ENCODE data around the gene TTC39B. TPM values are rescaled to one million over a fixed set of nuclear protein-coding genes. Genes with fewer than 3 reads are reported as not detected.

The TTC39B gene
- total RNA-seq, 1 donor from 2014 or later, result 4.2 TPM

DNA sequence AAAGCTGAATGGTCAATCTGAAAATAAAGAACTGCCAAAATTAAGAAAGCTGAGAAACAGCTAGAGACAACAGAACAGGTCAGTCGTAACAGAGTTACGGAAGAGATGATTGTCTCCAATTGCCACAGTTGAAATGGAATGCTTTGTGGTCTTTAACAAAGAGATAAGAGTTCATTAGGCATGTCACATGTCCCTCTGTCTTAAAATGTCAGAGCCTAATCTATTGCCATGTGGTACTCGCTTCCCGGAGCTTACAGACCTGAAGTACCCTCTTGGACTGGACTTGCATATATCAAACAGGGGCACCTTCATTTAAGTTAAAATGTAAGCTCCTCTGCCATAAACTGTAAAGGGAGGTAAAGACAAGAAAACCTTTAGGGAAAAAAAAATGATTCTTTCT is 19.7 kb downstream of the TTC39B start:
- Histone ChIP-seq H3K4me1 (ENCODE audit: control insufficient read depth in 3 of 3, insufficient read depth in 3 of 3, low read length in 3 of 3) (no peaks in the 10 kb centered on the region), H3K4me3 (ENCODE audit: low read length in 3 of 3) (no peak overlapping the region), H3K9me3 (ENCODE audit: control insufficient read depth in 3 of 3, low read length in 3 of 3) (no peaks in the 10 kb centered on the region), H3K9ac (ENCODE audit: low read depth in 1 of 3, low read length in 3 of 3) (no peak overlapping the region), H3K36me3 (ENCODE audit: control insufficient read depth in 3 of 3, insufficient read depth in 3 of 3, low read length in 3 of 3) (no peaks in the 10 kb centered on the region), H3K27ac (ENCODE audit: low read depth, low read length) (no peak overlapping the region), H3K27me3 (ENCODE audit: control insufficient read depth in 3 of 3, insufficient read depth in 3 of 3, low read length in 3 of 3) (no peaks in the 10 kb centered on the region)

DNA sequence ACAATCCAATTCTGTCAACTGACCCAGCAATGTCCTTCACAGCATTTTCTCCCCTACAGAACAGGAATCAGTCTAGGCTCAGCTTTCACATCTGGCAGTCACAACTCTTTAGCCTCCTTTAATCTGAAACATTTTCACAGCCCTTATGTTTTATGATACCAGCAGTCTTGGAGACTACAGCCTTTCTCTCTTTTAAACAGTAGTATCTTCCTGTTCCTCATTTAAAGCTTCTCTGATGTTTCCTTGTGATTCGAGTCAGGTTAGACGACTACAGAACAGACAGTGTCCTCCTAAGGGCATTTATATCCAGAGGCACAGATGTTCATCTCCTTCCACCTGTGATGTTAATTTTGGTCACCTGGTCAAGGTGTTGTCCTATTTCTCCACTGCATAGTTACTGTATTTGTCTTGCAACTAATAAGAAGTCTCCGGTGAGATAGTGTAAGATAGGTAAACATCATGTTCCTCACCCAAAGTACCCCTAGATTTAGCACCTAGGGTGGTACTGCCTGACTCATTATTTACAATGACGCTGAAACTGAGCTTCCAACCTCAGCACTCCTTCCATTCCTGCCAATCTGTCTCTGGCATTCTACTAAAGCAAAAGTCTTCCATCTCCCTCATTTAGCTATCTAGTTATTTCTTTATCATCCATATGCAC is 20.7 kb downstream of the TTC39B start:
- H3K4me3 ChIP-seq (ENCODE audit: low read length in 3 of 3), result no peak overlapping the region
- no peaks in the 10 kb centered on the region for H3K36me3 ChIP-seq (ENCODE audit: control insufficient read depth in 3 of 3, insufficient read depth in 3 of 3, low read length in 3 of 3)
- H3K9me3 ChIP-seq (ENCODE audit: control insufficient read depth in 3 of 3, low read length in 3 of 3), result no peaks in the 10 kb centered on the region
- H3K27me3 ChIP-seq (ENCODE audit: control insufficient read depth in 3 of 3, insufficient read depth in 3 of 3, low read length in 3 of 3), result no peaks in the 10 kb centered on the region
- no peak overlapping the region for H3K9ac ChIP-seq (ENCODE audit: low read depth in 1 of 3, low read length in 3 of 3)
- no peak overlapping the region for H3K27ac ChIP-seq (ENCODE audit: low read depth, low read length)
- no peaks in the 10 kb centered on the region for H3K4me1 ChIP-seq (ENCODE audit: control insufficient read depth in 3 of 3, insufficient read depth in 3 of 3, low read length in 3 of 3)

DNA sequence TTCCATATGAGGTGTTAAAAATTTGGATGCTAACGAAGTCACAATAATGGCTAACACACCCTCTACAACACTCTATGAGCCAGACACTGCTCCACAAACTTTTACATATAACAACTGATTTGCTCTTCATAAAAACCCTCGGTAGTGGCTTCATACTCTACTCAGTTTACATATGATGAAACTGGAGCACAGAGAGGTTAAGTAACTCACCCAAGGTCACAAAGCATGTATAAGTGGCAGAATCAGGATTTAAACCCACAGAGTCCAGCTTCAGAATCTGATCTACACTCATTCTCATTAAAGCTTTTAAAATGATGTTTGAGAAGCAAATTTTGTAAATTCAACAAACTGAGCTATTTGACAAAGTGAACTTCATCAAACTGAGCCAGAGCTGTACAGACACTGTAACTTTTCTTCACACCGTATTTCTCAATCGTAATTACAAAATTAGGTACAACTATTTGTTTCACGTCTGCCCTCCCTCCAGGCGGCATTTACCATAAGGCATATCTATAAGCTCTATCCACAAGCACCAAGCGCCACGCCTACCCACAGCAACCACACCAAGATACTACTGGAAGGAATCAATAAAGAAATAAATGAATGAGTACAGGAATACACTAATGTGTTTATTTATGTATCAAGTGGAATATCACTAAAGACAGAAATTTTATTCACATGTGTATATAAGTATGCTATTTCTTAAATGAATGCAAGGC is 24.3 kb downstream of the TTC39B start:
- H3K27me3 ChIP-seq (ENCODE audit: control insufficient read depth in 3 of 3, insufficient read depth in 3 of 3, low read length in 3 of 3), result no peaks in the 10 kb centered on the region
- no peak overlapping the region for H3K27ac ChIP-seq (ENCODE audit: low read depth, low read length)
- no peaks in the 10 kb centered on the region for H3K9me3 ChIP-seq (ENCODE audit: control insufficient read depth in 3 of 3, low read length in 3 of 3)
- H3K4me1 ChIP-seq (ENCODE audit: control insufficient read depth in 3 of 3, insufficient read depth in 3 of 3, low read length in 3 of 3), result no peaks in the 10 kb centered on the region
- H3K36me3 ChIP-seq (ENCODE audit: control insufficient read depth in 3 of 3, insufficient read depth in 3 of 3, low read length in 3 of 3), result no peaks in the 10 kb centered on the region
- H3K4me3 ChIP-seq (ENCODE audit: low read length in 3 of 3), result no peak overlapping the region
- H3K9ac ChIP-seq (ENCODE audit: low read depth in 1 of 3, low read length in 3 of 3), result no peak overlapping the region

DNA sequence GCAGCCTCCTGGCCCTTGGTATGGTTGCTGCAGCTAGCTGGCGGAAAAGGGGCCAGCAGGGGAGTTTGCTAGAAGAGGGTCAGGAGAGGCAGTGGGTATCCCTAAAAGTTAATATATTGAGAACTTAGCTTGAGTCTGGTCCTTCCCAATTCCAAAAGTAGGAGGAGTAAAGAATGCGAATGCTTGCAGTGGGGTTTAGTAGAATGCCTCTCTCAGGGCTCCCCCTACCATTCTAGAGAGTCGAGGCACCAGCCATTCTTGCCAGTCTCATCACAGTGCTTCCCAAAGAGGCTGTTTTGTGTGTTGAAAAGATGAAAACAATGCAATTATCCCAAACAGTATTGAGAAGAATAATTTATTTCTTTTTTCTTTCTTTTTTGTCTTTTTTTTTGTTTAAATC is 26.4 kb downstream of the TTC39B start:
- Histone ChIP-seq H3K4me1 (ENCODE audit: control insufficient read depth in 3 of 3, insufficient read depth in 3 of 3, low read length in 3 of 3) (peaks cover 0 to 3% (median 0%) of the 10 kb centered on the region in 3 donors), H3K9ac (ENCODE audit: low read depth in 1 of 3, low read length in 3 of 3) (no peak overlapping the region), H3K4me3 (ENCODE audit: low read length in 3 of 3) (no peak overlapping the region), H3K27me3 (ENCODE audit: control insufficient read depth in 3 of 3, insufficient read depth in 3 of 3, low read length in 3 of 3) (no peaks in the 10 kb centered on the region), H3K36me3 (ENCODE audit: control insufficient read depth in 3 of 3, insufficient read depth in 3 of 3, low read length in 3 of 3) (no peaks in the 10 kb centered on the region), H3K9me3 (ENCODE audit: control insufficient read depth in 3 of 3, low read length in 3 of 3) (no peaks in the 10 kb centered on the region), H3K27ac (ENCODE audit: low read depth, low read length) (no peak overlapping the region)

DNA sequence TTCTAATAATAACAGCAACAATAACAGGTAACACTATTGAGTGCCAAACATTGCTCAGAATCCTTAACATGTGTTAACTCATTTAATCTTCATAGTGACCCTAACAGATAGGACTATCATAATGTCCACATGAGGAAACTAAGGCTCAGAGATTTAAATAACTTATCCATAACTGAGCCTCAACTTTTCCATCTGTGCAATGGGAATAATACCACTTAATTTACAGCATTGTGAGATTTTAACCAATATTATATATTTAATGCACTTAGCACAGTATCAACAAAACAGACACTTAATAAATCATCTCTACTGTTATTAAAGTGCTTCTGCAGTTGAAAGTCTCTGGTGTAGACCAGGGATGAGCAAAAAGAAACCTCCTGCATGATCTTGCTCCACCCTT is 28.2 kb downstream of the TTC39B start:
- H3K9ac ChIP-seq (ENCODE audit: low read depth in 1 of 3, low read length in 3 of 3), result no peak overlapping the region
- H3K27me3 ChIP-seq (ENCODE audit: control insufficient read depth in 3 of 3, insufficient read depth in 3 of 3, low read length in 3 of 3), result no peaks in the 10 kb centered on the region
- no peak overlapping the region for H3K4me3 ChIP-seq (ENCODE audit: low read length in 3 of 3)
- peaks cover 0 to 3% (median 0%) of the 10 kb centered on the region in 3 donors for H3K4me1 ChIP-seq (ENCODE audit: control insufficient read depth in 3 of 3, insufficient read depth in 3 of 3, low read length in 3 of 3)
- no peak overlapping the region for H3K27ac ChIP-seq (ENCODE audit: low read depth, low read length)
- no peaks in the 10 kb centered on the region for H3K36me3 ChIP-seq (ENCODE audit: control insufficient read depth in 3 of 3, insufficient read depth in 3 of 3, low read length in 3 of 3)
- no peaks in the 10 kb centered on the region for H3K9me3 ChIP-seq (ENCODE audit: control insufficient read depth in 3 of 3, low read length in 3 of 3)

DNA sequence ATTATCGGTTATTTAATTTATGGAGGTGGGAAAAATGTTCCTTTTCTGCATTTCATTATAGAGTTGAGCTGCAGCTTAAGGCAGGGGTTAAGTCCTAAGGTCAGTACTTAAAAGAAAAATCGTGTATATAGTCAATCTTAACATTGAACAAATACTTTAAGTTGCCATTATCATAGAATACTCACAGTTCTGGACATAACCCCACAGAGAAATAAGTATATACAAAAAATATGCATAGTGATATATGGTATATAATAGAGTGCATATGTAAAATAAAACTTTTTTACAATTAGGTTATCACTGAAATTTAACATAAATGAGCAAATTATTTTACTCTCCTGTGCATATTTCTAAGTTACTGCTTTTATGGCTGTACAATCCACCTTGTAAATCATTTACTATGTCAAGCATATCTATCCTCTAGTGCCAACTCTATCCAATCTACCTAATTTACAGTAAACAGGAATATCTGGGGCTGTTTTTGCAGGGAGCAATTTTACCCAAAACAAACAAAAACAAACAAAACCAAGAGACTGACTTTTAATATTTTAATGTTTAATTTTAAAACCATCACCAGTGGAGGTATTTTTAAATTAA is 28.8 kb downstream of the TTC39B start:
- Histone ChIP-seq H3K4me3 (ENCODE audit: low read length in 3 of 3) (no peak overlapping the region), H3K27me3 (ENCODE audit: control insufficient read depth in 3 of 3, insufficient read depth in 3 of 3, low read length in 3 of 3) (no peaks in the 10 kb centered on the region), H3K4me1 (ENCODE audit: control insufficient read depth in 3 of 3, insufficient read depth in 3 of 3, low read length in 3 of 3) (peaks cover 0 to 3% (median 0%) of the 10 kb centered on the region in 3 donors), H3K9ac (ENCODE audit: low read depth in 1 of 3, low read length in 3 of 3) (no peak overlapping the region), H3K36me3 (ENCODE audit: control insufficient read depth in 3 of 3, insufficient read depth in 3 of 3, low read length in 3 of 3) (no peaks in the 10 kb centered on the region), H3K9me3 (ENCODE audit: control insufficient read depth in 3 of 3, low read length in 3 of 3) (no peaks in the 10 kb centered on the region), H3K27ac (ENCODE audit: low read depth, low read length) (no peak overlapping the region)

DNA sequence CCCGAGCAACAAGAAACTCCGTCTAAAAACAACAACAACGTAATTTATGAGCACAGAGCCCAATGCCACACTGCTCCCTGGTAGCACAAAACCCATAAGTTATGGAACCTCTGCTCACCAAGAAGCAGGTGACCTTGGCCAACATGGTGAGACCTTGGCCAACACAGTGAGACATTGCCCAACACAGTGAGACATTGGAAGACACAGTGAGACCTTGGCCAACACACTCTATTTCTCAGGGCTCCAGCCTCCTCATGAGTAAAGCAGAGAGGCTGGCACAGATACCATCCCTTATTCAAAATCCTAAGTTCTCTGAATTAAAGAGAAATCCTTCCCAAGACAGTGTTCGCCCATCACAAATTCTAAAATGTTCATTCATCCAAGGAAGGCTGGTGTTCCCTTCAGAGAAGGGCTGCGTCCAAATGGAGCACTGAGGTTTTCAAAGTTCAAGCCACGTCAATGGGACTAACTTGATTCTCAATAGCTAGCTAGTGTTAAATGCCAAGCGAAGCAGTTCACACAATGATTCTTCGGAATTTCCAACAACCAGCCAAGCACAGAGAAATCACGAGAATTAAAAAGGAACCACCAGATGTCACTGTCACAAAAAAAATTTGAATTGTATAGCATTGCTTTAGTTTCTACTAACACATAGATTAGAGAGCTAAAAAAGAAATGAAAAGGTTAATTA is 29.5 kb downstream of the TTC39B start:
- Histone ChIP-seq H3K27me3 (ENCODE audit: control insufficient read depth in 3 of 3, insufficient read depth in 3 of 3, low read length in 3 of 3) (no peaks in the 10 kb centered on the region), H3K36me3 (ENCODE audit: control insufficient read depth in 3 of 3, insufficient read depth in 3 of 3, low read length in 3 of 3) (no peaks in the 10 kb centered on the region), H3K9me3 (ENCODE audit: control insufficient read depth in 3 of 3, low read length in 3 of 3) (no peaks in the 10 kb centered on the region), H3K4me1 (ENCODE audit: control insufficient read depth in 3 of 3, insufficient read depth in 3 of 3, low read length in 3 of 3) (peaks cover 0 to 3% (median 0%) of the 10 kb centered on the region in 3 donors), H3K27ac (ENCODE audit: low read depth, low read length) (no peak overlapping the region), H3K9ac (ENCODE audit: low read depth in 1 of 3, low read length in 3 of 3) (no peak overlapping the region), H3K4me3 (ENCODE audit: low read length in 3 of 3) (no peak overlapping the region)

DNA sequence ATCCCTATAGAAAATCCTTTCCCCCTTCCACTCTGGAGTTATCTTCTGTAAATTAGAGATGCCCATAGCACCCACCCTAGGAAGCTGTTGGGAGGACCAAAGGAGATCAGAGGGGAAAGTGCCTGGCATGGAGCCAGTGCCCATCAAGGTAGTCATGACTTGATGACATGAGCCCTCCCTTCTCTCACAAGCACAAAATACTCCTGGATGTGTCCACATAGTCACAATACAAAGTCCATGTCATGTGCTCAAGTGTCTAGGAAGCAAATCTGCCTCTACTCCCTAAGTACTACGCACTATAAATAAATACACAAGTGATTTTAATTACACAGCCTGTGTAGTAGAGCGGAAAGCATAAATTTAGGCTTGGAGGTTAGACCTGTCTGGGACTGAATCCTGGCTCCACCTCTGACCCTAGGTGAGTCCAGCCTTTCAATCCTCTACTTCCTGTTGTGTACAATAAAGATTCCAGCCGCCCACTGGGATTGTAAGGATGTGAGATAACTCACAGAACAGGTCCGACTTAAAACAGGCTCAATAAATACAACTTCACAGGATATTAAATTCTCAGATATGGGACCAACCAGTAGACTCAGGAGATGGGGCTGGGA is 30.6 kb downstream of the TTC39B start:
- Histone ChIP-seq H3K27me3 (ENCODE audit: control insufficient read depth in 3 of 3, insufficient read depth in 3 of 3, low read length in 3 of 3) (no peaks in the 10 kb centered on the region), H3K9me3 (ENCODE audit: control insufficient read depth in 3 of 3, low read length in 3 of 3) (no peaks in the 10 kb centered on the region), H3K4me1 (ENCODE audit: control insufficient read depth in 3 of 3, insufficient read depth in 3 of 3, low read length in 3 of 3) (peaks cover 0 to 3% (median 0%) of the 10 kb centered on the region in 3 donors), H3K36me3 (ENCODE audit: control insufficient read depth in 3 of 3, insufficient read depth in 3 of 3, low read length in 3 of 3) (no peaks in the 10 kb centered on the region), H3K4me3 (ENCODE audit: low read length in 3 of 3) (no peak overlapping the region), H3K27ac (ENCODE audit: low read depth, low read length) (no peak overlapping the region), H3K9ac (ENCODE audit: low read depth in 1 of 3, low read length in 3 of 3) (no peak overlapping the region)

DNA sequence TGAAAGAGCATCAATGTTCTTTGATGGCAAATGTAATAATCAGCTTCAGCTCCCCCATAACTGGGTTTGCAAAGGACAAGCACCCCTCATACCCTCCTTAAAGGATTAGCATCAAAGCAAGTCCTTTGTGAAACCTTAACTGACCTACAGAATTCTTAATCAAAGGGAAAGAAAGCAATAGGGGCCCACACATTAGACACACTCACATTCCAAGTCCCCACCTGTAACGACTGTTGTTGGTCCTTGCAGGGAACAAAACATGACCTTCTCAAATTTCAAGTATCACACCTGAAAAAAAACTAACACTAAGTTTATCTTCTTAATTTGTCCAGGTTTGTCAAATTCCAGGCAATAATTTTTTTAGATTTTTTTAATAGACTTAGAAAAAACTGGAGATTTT is 32.6 kb downstream of the TTC39B start:
- H3K36me3 ChIP-seq (ENCODE audit: control insufficient read depth in 3 of 3, insufficient read depth in 3 of 3, low read length in 3 of 3), result no peaks in the 10 kb centered on the region
- H3K27ac ChIP-seq (ENCODE audit: low read depth, low read length), result no peak overlapping the region
- no peaks in the 10 kb centered on the region for H3K27me3 ChIP-seq (ENCODE audit: control insufficient read depth in 3 of 3, insufficient read depth in 3 of 3, low read length in 3 of 3)
- H3K9me3 ChIP-seq (ENCODE audit: control insufficient read depth in 3 of 3, low read length in 3 of 3), result no peaks in the 10 kb centered on the region
- no peak overlapping the region for H3K4me3 ChIP-seq (ENCODE audit: low read length in 3 of 3)
- peaks cover 0 to 3% (median 0%) of the 10 kb centered on the region in 3 donors for H3K4me1 ChIP-seq (ENCODE audit: control insufficient read depth in 3 of 3, insufficient read depth in 3 of 3, low read length in 3 of 3)
- H3K9ac ChIP-seq (ENCODE audit: low read depth in 1 of 3, low read length in 3 of 3), result no peak overlapping the region

All from skeletal muscle tissue (tissue), 4 donors.